ENCODE results near the gene CHKA. TPM values are rescaled to one million over a fixed set of nuclear protein-coding genes. Genes with fewer than 3 reads are reported as not detected.

The CHKA gene
- total and polyA plus RNA-seq, 2 experiments from 2014 or later, result 37.1 to 94.4 TPM

DNA sequence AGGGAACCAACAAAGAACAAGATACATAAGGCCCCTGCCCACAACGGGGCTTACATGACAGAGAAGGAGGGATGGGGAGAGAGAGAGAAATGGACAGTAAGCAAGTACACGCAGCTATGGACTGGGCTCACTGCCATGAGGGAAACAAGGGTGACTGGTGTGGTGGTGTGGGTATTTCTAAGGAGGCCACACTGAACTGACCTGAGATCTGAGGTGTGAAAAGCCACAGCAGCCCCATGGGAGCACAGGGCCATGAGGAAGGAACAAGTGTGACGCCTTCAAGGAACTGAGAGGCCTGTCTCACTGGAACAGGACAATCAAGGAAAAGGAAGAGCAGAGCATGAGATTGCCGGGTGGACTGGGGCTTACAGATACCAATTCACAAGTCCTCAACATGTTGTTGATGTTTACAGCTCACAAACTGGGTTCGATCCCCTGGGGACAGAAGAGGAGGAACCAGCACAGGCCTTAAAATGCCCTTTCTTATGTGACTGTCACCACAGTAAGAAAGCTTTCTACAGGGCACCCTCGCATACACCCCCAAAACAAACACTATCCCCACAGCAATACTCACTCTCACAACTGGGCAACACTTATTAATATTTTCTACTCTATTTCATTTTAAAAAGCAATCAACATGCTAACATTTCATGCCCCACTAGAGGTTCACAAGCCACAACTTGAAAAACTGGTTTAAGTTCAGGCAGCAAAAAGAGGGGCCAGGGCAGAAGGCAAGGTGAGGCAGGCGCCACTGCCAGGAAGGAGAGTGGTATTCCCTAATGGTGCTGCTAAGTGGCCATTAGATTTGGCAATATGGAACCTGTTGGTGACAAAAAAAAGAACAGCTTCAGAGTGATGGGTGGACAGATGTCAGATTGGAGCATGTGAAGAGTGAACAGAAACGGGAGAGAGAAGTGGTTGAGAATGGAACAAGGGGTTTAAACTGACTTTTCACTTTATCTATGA is 43.3 kb downstream of the CHKA start:
- no peaks in the 10 kb centered on the region for H3K27me3 ChIP-seq (ENCODE audit: insufficient read depth)
- peak overlapping the region; percentile 29; the same call in 1 of the 2 replicates for H3K27ac Mint-ChIP-seq
- H3K36me3 Mint-ChIP-seq (ENCODE audit: low read depth), result peaks cover 67% of the 10 kb centered on the region
- DNase-seq (ENCODE audit: low spot score) (no peak), ATAC-seq (no peak)
- no peaks in the 10 kb centered on the region for H3K9me2 ChIP-seq (ENCODE audit: insufficient read depth)
- no peak overlapping the region for H3K4me3 ChIP-seq
- H4K20me1 ChIP-seq (replicated peaks; ENCODE audit: insufficient read depth), result peaks cover 66% of the 10 kb centered on the region
- peaks cover 24% of the 10 kb centered on the region for H3K36me3 ChIP-seq (ENCODE audit: insufficient read depth)
- TF ChIP-seq EZH2phosphoT487 (IDR thresholded peaks at IDR 0.05; ENCODE audit: unreplicated experiment) (no peak), JUNB (IDR thresholded peaks at IDR 0.05; ENCODE audit: unreplicated experiment) (no peak), ZNF331 (CRISPR knock-in tag; IDR thresholded peaks at IDR 0.05; ENCODE audit: low read depth) (no peak)
- TF ChIP-seq, protein P1, sequence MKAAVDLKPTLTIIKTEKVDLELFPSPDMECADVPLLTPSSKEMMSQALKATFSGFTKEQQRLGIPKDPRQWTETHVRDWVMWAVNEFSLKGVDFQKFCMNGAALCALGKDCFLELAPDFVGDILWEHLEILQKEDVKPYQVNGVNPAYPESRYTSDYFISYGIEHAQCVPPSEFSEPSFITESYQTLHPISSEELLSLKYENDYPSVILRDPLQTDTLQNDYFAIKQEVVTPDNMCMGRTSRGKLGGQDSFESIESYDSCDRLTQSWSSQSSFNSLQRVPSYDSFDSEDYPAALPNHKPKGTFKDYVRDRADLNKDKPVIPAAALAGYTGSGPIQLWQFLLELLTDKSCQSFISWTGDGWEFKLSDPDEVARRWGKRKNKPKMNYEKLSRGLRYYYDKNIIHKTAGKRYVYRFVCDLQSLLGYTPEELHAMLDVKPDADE (IDR thresholded peaks at IDR 0.05), result no peak
- TF ChIP-seq, protein P2, sequence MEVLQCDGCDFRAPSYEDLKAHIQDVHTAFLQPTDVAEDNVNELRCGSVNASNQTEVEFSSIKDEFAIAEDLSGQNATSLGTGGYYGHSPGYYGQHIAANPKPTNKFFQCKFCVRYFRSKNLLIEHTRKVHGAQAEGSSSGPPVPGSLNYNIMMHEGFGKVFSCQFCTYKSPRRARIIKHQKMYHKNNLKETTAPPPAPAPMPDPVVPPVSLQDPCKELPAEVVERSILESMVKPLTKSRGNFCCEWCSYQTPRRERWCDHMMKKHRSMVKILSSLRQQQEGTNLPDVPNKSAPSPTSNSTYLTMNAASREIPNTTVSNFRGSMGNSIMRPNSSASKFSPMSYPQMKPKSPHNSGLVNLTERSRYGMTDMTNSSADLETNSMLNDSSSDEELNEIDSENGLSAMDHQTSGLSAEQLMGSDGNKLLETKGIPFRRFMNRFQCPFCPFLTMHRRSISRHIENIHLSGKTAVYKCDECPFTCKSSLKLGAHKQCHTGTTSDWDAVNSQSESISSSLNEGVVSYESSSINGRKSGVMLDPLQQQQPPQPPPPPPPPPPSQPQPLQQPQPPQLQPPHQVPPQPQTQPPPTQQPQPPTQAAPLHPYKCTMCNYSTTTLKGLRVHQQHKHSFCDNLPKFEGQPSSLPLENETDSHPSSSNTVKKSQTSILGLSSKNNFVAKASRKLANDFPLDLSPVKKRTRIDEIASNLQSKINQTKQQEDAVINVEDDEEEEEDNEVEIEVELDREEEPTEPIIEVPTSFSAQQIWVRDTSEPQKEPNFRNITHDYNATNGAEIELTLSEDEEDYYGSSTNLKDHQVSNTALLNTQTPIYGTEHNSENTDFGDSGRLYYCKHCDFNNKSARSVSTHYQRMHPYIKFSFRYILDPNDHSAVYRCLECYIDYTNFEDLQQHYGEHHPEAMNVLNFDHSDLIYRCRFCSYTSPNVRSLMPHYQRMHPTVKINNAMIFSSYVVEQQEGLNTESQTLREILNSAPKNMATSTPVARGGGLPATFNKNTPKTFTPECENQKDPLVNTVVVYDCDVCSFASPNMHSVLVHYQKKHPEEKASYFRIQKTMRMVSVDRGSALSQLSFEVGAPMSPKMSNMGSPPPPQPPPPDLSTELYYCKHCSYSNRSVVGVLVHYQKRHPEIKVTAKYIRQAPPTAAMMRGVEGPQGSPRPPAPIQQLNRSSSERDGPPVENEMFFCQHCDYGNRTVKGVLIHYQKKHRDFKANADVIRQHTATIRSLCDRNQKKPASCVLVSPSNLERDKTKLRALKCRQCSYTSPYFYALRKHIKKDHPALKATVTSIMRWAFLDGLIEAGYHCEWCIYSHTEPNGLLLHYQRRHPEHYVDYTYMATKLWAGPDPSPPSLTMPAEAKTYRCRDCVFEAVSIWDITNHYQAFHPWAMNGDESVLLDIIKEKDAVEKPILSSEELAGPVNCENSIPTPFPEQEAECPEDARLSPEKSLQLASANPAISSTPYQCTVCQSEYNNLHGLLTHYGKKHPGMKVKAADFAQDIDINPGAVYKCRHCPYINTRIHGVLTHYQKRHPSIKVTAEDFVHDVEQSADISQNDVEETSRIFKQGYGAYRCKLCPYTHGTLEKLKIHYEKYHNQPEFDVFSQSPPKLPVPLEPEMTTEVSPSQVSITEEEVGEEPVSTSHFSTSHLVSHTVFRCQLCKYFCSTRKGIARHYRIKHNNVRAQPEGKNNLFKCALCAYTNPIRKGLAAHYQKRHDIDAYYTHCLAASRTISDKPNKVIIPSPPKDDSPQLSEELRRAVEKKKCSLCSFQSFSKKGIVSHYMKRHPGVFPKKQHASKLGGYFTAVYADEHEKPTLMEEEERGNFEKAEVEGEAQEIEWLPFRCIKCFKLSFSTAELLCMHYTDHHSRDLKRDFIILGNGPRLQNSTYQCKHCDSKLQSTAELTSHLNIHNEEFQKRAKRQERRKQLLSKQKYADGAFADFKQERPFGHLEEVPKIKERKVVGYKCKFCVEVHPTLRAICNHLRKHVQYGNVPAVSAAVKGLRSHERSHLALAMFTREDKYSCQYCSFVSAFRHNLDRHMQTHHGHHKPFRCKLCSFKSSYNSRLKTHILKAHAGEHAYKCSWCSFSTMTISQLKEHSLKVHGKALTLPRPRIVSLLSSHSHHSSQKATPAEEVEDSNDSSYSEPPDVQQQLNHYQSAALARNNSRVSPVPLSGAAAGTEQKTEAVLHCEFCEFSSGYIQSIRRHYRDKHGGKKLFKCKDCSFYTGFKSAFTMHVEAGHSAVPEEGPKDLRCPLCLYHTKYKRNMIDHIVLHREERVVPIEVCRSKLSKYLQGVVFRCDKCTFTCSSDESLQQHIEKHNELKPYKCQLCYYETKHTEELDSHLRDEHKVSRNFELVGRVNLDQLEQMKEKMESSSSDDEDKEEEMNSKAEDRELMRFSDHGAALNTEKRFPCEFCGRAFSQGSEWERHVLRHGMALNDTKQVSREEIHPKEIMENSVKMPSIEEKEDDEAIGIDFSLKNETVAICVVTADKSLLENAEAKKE (CRISPR knock-in tag; IDR thresholded peaks at IDR 0.05), result no peak
- H2AFZ ChIP-seq, result no peak overlapping the region
- H3K4me1 ChIP-seq (ENCODE audit: insufficient read depth), result no peaks in the 10 kb centered on the region
- peaks cover 17% of the 10 kb centered on the region; the same call in 1 of the 2 replicates for H3F3A ChIP-seq (replicated peaks; ENCODE audit: low read depth)
- peaks cover 12% of the 10 kb centered on the region for H3K27me3 Mint-ChIP-seq (ENCODE audit: insufficient read depth, low read depth, poor library complexity)
- no peak overlapping the region for H3K4me3 Mint-ChIP-seq
- H3K4me1 Mint-ChIP-seq, result peaks cover 3% of the 10 kb centered on the region; the same call in 1 of the 3 replicates
- peaks cover 92% of the 10 kb centered on the region for H3K79me2 ChIP-seq (replicated peaks; ENCODE audit: insufficient read depth)
- no peak overlapping the region for H3K4me2 ChIP-seq
- H3K27ac ChIP-seq (ENCODE audit: low read depth), result peak overlapping the region; percentile 66; the same call in 1 of the 2 replicates
- no peaks in the 10 kb centered on the region for H3K9me3 Mint-ChIP-seq
